8988T (cell line): ENCODE measurements around the gene COL20A1.
"Not testable (repeated sequence)": the region's sequence is repeated elsewhere in the genome, so short reads cannot be mapped to it uniquely, and the experiment has no call there.

Experiments
- DNase-seq: peaks from one replicate; pipeline ENCODE4 v3.0.0; 2011

COL20A1 gene

DNA sequence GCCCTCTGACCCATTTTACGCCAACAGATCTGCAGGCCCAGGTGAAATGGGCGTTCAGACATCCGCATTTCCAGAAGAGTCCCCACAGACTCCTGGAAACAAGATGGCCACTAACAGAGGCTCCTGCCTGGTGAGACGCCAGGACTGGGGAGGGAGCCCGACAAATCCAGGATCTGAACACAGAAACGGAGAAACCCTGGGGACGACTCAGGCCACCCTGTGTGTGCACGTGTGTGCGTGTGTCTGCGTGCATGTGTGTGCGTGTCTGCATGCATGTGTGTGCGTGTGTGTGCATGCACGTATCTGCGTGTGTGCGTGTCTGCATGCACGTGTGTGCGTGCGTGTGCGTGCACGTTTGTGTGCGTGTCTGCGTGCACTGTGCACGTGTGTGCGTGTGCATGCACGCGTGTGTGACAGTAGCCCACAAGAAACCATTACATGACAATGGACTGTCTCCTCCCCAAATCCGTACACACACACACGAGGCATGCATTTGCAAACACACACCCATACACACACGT lies 43.3 kb downstream of the COL20A1 start:
- DNase-seq, result no peak

DNA sequence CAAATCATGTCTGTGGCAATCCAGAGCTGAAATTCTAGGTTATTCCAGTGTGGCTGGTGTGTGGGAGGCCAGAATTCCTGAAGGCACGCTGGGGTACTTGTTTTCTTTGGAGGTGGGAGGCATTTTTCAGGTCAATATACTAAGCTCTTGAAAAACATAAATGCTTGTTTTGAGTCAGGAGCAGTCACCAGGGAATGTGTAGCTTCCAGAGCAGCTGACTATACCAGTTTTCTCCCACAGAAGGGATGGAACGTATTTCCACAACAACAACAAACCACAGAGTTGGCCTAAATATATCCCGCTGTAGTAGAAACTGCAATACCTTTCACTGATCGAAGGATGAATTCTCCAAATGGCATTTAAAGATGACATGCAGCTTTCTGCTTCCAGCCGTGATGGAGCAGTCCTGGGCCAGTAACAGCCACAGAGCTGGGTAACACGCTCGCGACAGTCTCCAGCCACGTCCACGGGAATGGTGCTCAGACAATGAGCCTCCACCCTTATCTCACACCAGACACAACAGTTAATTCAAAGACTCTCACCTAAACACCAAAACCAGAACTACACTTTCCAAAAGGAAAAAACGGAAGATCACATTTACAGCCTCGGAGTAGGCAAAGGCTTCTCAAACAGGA lies 44.9 kb downstream of the COL20A1 start:
- DNase-seq, result no peak

DNA sequence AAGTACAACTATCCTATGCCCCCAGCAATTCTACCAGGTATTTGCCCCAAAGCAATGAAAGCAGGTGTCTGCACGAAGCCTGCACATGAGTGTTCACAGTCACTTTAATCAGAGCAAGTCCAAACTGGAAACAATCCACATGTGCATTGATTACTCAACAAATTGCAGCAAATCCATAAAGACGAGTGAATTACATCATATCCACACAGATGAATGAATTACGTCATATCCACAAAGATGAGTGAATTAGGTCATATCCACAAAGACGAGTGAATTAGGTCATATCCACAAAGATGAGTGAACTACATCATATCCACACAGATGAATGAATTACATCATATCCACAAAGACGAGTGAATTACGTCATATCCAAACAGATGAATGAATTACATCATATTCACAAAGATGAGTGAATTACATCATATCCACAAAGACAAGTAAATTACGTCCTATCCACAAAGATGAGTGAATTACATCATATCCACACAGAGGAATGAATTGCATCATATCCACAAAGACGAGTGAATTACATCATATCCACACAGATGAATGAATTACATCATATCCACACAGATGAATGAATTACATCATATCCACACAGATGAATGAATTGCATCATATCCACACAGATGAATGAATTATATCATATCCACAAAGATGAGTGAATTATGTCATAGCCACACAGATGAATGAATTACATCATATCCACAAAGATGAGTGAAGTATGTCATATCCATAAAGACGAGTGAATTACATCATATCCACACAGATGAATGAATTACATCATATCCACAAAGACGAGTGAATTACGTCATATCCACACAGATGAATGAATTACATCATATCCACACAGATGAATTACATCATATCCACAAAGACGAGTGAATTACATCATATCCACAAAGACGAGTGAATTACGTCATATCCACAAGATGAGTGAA lies 46.4 kb downstream of the COL20A1 start:
- not testable (repeated sequence) for DNase-seq

DNA sequence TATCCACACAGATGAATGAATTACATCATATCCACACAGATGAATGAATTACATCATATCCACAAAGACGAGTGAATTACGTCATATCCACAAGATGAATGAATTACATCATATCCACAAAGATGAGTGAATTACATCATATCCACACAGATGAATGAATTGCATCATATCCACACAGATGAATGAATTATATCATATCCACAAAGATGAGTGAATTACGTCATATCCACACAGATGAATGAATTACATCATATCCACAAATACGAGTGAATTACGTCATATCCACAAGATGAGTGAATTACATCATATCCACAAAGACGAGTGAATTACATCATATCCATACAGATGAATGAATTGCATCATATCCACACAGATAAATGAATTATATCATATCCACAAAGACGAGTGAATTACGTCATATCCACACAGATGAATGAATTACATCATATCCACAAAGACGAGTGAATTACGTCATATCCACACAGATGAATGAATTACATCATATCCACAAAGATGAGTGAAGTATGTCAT lies 47.2 kb downstream of the COL20A1 start:
- not testable (repeated sequence) for DNase-seq

DNA sequence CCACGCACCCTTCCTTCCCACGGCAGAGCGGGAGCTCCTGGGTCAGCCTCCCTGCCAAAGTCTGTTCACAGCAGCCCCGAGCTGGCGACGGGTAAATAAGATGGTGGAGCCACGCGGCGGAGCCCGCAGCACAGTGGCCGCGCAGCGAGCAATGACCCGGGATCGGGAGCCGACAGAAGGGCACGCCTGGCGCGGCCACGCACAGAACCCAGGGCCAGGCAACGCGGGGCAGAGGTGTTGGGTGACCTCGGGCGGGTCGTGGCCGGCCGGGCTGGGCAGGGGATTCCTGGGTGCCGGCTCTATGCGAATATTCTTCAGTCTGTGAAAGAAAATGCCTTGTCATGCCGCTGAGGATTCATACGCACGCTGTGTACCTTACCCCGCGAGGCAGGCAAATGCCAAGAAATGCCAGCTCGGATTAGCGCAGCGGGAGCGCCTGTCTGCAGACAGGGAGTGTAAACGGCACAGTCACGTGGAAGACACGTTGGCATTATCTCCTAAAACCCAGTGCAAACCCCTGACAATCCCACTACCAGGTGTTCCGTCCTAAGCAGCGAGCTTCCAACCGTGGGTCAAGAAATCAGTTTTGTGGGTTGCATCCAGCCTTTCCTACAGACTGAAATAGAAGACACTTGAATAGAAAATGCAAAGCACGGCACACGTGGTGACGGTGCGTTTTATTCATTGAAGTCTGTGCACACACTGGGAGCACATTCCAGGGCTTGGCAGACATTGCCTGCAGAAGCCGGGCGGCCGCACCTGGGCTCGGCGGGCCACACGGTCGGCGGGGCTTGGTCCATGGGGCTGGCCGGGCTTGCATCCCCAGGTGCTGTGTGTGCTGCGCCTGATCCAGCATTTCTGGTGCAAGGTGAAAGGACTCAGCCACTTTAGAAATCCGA lies 49.8 kb downstream of the COL20A1 start:
- DNase-seq, result no peak

DNA sequence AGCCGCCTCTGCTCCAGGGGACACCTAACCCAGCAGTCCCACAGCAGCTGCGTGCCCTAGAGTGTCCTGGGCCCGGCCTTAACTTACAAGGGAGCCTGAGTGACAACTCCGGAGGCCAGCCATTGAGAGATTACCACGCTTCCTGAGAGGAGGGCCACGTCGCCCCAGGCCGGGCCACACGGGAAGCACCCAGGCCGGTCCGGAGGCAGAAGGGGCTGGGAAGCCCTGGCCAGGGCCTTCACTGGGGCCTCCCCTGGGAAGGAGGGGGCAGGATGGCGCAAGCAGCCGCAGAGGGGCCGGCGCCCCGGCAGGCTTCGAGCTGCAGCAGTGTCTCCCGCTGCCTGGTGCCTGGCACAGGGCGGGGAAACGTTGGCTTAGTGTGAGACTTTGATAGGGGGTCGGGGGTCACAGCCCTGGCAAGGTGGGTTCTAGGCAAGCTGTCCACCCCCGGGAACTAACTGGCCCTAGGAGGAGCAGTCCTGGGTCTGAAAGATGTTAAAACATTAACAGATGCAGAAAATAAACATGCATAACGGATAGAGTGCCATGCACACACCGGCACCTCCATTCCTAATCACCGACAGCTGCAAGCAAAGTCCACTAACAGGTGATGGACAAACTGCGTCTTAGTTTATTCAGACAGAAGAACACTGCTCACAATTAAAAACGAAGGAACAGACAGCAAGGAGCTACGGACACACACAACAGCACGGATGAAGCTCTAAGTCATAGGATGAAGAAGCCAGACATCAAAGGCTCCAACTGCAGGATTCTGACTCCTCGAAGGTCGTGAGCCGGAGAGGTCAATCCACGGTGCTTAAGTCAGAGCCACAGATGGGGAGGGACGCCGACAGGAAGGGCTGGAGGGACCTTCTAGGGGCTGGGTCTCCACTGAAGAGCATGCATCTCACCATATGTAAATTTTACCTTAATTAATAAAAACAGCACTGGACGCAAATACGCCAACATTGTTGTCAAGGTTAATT lies 50.8 kb downstream of the COL20A1 start:
- no peak for DNase-seq

DNA sequence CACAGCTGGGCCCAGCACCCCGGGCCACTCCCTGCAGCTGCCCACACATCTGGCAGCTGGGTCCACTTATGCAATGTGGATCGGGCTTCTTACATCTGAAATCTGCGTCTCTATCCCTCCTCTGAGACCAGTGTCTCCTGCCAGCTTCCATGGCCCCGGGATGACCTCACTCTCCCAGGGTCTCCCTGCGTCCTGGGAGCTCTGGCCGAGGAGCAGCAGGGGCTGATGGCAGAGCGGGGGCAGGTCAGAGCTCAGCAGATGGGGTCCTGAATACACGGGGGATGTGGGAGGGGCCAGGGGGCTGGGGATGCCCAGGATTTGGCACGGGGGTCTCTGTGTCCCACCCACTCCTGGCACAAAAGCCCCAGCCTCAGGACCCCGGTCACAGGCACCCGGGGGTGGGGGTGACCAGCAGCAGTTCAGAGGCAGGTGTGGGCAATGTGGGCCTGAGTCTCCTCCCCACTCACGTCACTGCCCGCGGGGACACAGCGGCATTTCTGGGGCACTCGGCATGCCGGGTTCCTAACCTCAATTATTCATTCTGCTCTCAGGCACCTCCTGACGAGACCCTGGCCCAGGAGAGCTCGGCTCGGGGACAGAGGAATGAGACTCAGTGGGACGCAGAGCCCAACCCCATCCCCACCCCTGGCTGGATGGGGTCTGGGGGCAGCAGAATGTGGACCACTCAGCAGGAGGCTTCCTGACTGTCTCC lies 51.8 kb downstream of the COL20A1 start:
- DNase-seq, result no peak

DNA sequence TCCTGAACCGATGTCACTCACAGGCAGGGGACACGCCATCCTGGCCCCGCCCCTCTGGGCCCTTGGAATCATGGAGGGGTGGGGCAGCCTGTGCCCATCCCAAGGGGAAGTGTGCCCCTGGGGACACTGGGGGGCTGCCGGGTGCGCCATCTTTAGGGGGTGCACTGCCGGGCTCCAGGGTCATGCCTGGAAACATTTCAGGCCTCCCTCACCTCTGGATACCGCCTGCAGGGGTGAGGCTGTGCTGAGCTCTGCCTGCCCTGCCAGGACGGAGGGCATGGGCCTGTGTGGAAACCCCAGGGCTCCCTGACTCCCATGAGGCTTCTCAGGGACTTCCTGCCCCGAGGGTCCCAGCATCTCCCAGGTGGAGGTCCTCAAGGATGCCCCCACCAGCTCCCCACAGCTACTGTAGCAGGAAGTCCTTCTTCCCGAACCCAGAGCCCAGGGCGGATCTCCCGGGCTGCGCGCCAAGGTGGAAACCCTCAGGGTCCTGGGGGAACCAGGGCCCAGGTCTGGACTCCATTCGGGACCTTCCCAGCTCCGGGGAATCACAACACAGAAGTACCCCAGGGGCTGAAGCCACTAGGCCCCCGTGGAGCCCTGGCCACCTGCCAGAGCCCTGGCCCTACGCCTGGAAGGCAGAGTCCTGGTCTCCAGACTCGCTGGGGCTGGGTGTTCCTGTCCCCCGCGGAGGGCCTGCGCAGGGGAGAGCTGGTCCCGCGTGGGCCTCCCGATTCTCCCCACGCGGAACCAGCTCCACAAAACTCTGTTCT lies 52.5 kb downstream of the COL20A1 start:
- no peak for DNase-seq

DNA sequence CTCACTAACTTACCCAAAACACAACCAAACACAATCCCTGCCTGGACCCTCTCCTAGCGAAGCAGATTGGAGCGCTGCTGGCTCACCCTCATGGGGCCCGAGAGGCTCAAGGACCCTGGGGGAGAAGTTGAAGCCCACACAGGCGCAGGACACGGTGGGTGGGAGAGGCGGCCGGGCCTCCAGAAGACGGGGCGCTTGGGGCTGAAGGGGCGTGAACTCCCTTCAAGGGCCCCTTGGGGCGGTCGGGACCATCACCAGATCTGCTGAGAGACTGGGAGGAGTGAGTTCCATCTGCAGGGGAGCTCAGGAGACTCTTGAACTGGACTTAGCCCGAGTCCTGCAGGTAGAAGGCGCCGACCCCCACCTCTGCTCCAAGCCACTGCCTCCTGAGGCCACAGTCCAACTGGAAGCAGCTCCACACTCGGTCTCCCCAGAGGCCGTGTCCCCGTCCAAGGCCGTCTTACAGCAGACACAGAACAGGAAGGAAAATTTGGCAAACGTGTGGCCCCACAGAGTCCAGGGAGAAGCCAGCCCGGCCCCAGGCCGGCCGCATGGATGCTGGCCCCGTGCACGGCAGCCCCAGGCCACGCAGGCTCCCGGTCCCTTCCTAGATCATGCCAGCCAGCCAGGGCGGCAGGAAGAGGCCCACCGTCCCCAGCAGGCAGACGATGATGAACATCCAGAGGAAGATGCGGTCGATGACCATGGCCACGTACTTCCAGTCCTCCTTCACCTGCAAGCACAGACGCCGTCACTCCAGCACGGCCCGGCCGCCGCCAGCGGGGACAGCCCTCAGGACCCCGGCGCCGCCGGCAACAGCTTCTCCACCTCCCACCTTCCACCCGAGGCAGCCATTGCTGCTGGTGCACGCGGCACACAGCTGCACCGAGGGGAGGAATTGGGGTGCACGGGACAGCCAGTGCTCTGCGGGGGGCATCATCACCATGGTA lies 53.4 kb downstream of the COL20A1 start:
- no peak for DNase-seq

DNA sequence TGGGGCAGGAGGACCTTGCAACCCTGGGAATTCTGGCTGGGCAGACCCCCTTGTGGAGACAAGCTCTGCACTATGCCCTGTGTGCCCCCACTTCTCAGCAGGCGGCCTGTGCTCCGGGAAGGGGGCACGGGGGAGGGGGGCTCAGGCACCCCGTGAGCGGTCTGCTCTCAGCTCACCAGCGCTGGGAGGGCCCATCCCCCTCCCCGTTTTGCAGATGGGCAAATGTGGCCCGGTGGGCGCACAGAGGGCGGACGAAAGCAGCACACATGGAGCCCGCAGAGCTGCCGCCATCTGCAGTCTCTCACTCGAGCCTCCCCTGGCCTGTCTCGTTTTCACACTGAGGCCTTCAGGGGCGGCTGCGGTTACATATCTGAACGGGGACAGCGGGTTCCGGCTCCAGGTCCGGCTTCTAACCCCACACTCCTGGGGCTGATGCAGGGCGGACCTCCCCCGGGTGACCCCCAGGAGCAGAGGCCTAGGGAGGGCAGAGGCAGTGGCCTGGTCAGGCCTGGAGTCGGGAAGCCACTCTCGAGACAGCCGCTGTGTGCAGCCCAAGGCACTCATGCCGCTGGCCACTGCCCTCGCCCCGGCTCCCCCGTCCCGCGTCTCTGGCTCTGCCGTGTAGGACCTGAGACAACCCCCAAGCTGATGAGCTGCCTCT lies 54.2 kb downstream of the COL20A1 start:
- DNase-seq, result no peak

DNA sequence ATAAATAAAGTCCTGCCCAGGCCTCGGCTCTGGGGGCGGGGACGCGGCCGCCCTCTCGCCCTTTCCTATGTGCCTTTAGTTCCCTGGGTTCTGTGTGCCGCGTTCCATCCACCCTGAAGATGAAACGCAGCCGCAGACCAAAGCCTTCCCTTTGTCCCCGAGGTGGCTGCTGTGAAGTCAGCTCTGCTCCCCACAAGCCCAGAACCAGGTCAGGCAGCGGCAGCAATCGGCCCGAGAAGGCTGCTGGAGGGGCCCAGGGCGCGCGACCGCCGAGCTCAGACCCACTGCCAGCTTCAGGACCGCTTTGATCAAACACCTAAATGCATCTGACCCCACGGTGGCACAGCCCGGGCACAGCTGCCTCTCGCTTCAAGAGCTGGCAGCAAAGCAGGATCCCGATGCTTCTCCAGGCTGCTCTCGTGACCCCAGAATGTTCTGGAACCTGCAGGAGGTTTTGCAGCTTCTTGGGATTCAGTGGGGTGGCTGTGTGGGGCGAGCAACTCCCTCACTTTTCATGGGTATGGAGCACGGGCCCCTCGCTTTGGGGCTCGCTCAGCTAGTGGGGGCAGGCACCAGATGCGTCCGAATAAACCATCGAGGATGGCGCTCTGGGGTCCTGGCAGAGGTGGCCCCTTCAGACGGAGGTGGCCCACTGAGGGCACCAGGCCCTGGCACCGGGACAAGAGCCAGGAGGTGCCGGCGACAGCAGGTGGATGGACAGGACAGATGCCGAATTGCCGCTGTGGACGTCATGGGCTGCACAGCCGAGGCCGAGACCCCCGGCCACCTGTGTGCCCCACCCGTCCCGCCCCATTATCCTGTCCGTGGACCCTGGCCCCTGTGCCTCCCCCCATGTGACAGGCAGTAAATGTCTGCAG lies 55.2 kb downstream of the COL20A1 start:
- DNase-seq, result no peak

DNA sequence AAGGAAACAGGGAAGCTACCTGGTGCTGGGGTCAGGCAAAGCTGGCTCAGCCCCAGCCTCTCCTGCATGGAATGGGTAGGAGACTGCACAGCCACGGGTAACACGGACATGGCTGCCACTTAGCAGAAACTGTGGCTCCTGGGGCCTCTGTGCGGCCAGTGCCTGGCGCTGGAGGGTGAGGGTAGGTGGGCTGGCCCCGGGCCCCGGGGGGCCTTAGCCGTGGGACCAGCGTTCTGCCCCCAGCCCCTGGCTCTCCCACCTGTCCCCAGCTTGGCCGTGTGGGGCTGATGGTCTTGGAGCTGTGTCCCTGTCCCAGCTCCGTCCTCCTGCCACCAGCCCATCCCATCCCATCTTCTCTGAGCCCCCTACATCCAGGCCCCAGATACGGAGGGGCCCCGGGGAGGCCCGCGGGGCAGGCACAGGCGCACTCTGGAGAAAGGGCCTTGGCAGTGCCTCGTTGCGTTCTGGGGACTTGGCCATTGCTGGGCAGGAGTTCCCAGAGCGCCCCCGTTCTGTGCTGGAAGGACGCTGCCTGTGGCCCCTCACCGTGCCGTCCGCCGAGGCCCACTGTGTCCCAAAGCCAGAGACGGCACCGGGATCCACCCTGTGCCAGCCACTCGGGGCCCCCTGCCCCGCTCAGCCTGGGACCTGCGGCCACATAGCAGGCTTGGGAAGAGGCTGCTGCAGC lies 56.0 kb downstream of the COL20A1 start:
- no peak for DNase-seq

DNA sequence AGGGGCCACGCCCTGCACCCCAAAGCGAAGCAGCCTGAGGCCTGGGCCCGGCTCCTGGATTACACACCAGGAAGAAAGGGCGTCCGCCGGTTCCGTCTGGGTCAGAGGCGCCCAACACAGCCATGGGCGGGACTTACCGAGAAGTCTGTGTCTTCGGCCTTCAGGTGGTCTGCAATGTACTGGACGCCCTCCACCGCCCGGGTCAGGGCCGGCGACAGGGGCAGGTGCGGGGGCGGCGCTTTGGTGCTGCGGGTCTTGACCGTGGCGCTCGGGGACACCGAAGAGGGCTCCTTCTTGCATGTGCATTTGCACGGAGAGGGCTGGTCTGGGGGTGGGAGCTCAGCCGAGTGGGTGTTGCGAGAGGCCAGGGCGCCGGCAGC lies 56.5 kb downstream of the COL20A1 start:
- no peak for DNase-seq

DNA sequence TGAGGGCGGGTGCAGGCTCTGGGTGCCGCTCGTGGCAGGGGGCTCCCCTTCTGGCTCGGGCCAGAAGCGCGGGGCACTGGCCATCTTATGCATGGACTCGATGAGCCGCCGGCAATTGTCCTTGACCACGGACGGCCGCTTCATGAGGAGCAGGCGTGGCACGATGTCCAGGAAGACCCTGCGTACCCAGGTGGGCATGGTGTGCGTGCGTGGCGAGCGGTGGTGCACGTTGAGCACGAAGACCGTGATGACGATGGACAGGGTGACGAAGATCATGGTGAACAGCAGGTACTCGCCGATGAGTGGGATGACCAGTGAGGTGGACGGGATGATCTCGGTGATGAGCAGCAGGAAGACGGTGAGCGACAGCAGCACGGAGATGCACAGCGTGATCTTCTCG lies 57.2 kb downstream of the COL20A1 start:
- DNase-seq, result no peak

DNA sequence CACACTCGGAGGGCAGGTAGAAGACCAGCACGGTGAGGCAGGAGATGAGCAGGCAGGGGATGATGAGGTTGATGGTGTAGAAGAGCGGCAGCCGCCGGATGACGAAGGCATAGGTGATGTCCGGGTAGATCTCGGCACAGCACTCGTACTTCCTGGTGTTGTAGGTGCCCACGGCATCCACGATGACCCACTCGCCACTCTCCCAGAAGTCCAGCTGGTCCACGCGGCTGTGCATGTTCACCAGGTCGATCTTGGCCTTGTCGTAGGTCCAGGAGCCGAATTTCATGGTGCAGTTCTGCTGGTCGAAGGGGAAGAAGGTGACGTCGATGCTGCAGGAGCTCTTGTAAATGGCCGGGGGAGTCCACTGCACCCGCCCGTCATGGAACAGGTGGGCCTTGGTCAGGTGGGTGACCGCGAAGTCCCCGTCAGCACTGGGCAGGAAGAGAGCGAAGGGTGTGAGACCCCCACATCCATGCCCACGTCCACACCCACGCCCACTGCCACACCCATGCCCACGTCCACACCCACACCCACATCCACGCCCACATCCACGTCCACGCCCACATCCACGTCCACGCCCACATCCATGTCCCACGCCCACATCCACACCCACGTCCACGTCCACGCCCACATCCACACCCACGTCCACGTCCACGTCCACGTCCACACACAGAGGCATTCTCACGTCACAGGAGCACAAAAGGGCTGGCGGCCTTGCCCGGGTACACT lies 57.8 kb downstream of the COL20A1 start:
- DNase-seq, result no peak

DNA sequence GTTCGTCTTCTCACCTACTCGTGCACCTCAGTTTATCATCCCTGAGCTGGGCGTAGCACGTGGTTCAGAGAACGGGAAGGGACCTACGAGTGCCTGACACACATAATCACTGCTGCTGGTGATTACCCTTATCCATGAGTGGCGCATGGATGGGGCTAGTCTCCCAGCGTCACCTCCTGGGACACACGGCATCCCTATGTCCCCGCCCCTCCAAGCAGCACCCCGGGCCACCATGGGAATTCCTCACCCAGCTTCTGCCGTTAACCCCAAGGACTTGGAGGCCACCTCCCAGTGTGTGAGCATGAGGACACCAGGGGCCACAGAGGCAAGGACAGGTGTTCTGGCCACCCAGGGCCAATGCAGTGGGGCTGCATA lies 58.3 kb downstream of the COL20A1 start:
- no peak for DNase-seq
